Measurements from ENCODE around the gene FAM171A2. TPM values are rescaled to one million over a fixed set of nuclear protein-coding genes. Genes with fewer than 3 reads are reported as not detected.

The FAM171A2 gene
- total RNA-seq, 1 donor from 2014 or later = 20.6 TPM

- TF ChIP-seq, protein P1, sequence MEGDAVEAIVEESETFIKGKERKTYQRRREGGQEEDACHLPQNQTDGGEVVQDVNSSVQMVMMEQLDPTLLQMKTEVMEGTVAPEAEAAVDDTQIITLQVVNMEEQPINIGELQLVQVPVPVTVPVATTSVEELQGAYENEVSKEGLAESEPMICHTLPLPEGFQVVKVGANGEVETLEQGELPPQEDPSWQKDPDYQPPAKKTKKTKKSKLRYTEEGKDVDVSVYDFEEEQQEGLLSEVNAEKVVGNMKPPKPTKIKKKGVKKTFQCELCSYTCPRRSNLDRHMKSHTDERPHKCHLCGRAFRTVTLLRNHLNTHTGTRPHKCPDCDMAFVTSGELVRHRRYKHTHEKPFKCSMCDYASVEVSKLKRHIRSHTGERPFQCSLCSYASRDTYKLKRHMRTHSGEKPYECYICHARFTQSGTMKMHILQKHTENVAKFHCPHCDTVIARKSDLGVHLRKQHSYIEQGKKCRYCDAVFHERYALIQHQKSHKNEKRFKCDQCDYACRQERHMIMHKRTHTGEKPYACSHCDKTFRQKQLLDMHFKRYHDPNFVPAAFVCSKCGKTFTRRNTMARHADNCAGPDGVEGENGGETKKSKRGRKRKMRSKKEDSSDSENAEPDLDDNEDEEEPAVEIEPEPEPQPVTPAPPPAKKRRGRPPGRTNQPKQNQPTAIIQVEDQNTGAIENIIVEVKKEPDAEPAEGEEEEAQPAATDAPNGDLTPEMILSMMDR (IDR thresholded peaks at IDR 0.05) = no peak
- no peak for DNase-seq (ENCODE audit: low spot score)
- H3K36me3 Mint-ChIP-seq (ENCODE audit: low read depth) = no peaks in the 10 kb centered on the region
- H3K9me3 Mint-ChIP-seq (ENCODE audit: low read depth) = no peaks in the 10 kb centered on the region
- H3K27ac Mint-ChIP-seq (ENCODE audit: unreplicated experiment) = no peak overlapping the region
- H3K27me3 Mint-ChIP-seq (ENCODE audit: low read depth) = no peaks in the 10 kb centered on the region
- peaks cover 27% of the 10 kb centered on the region for H3K4me1 Mint-ChIP-seq (ENCODE audit: low read depth)
- no peak overlapping the region for H3K4me3 Mint-ChIP-seq (ENCODE audit: unreplicated experiment)
Measured at GRCh38 chr17:44327715-44328449, 35.8 kb downstream of the FAM171A2 start.

DNA sequence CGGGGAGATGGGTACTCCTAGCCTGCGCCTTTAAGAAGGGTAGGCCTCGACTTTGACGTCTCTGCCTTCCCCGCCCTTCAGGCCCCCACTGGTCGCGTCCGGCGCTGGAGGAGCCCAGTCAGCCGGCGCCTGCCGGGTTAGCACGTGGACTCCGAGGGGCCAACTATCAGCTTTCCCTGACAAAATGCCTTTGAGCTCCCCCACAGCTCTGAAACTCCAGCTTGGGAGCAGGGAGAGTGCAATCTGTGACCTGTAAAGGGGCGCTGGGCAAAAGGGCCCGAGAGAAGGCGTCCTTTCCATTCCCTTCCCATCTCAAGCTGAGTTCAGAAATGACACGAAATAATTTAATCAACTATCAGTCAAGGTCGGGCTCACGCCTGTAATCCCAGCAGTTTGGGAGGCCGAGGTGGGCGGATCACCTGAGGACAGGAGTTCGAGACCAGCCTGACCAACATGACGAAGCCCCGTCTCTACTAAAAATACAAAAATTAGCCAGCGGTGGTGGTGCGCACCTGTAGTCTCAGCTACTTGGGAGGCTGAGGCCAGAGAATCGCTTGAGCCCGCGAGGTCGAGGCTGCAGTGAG, 36.7 kb downstream of the FAM171A2 start:
- Mint-ChIP-seq H3K4me3 (ENCODE audit: unreplicated experiment) (peak overlapping the region; percentile 24), H3K27ac (ENCODE audit: unreplicated experiment) (peak overlapping the region; percentile 74), H3K9me3 (ENCODE audit: low read depth) (no peaks in the 10 kb centered on the region), H3K36me3 (ENCODE audit: low read depth) (peaks cover 1% of the 10 kb centered on the region), H3K4me1 (ENCODE audit: low read depth) (peaks cover 27% of the 10 kb centered on the region), H3K27me3 (ENCODE audit: low read depth) (no peaks in the 10 kb centered on the region)
- no peak for DNase-seq (ENCODE audit: low spot score)
- TF ChIP-seq, protein P1 (IDR thresholded peaks at IDR 0.05) = no peak

DNA sequence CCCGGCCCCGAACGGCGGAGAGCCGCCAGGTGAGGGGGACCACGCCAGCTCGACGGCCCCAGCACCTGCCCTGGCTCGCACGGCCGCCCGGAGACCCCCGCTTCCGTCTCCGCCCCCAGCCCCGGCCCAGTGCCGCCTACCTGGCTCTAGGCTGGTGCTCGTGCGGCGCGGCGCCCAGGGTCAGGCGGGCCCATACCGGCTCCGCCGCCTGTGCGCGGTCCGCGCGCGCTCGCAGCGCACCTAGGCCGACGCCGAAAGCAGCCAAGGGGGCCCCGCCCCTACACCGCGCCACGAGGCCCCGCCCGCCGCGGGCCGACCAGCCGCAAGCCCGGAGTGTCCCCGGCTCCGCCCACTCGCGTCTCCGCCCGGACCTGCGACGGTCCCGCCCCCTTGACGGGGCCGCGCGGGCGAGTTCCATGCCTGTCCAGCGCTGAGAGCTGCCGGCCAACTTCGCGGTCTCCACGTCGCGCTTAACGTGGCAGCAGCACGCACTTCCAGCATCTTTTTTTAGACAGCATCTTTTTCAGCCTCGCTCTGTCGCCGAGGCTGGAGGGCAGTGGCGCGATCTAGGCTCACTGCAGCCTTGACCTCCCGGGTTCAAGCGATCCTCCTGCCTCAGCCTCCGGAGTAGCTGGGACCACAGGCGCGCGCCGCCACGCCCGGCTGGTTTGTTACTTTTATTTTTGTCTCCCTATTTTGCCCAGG, 38.9 kb downstream of the FAM171A2 start, which contains the start of gene SLC25A39:
Gene SLC25A39, minus strand, starts transcription at position 253 of the 705 bp plus-strand sequence. CDS start 1,261 bp downstream, outside the sequence.
- peaks cover 24% of the 10 kb centered on the region for H3K4me1 Mint-ChIP-seq (ENCODE audit: low read depth)
- no peaks in the 10 kb centered on the region for H3K9me3 Mint-ChIP-seq (ENCODE audit: low read depth)
- no peak for DNase-seq (ENCODE audit: low spot score)
- peaks cover 9% of the 10 kb centered on the region for H3K36me3 Mint-ChIP-seq (ENCODE audit: low read depth)
- TF ChIP-seq, protein P1 (IDR thresholded peaks at IDR 0.05) = peak; percentile 4
- H3K27ac Mint-ChIP-seq (ENCODE audit: unreplicated experiment) = peak within 1 kb of the TSS; percentile 95
- no peaks in the 10 kb centered on the region for H3K27me3 Mint-ChIP-seq (ENCODE audit: low read depth)
- H3K4me3 Mint-ChIP-seq (ENCODE audit: unreplicated experiment) = peak within 1 kb of the TSS; percentile 90

GRCh38 chr17:44324092-44324570, 39.5 kb downstream of the FAM171A2 start:
- Mint-ChIP-seq H3K27ac (ENCODE audit: unreplicated experiment) (peak overlapping the region; percentile 8), H3K36me3 (ENCODE audit: low read depth) (peaks cover 13% of the 10 kb centered on the region), H3K4me3 (ENCODE audit: unreplicated experiment) (peak overlapping the region; percentile 87), H3K9me3 (ENCODE audit: low read depth) (no peaks in the 10 kb centered on the region), H3K27me3 (ENCODE audit: low read depth) (peaks cover 3% of the 10 kb centered on the region), H3K4me1 (ENCODE audit: low read depth) (peaks cover 24% of the 10 kb centered on the region)
- DNase-seq (ENCODE audit: low spot score) = no peak
- TF ChIP-seq, protein P1 (IDR thresholded peaks at IDR 0.05) = peak; percentile 2
